Measurements from ENCODE around the gene CLPSL2. TPM values are rescaled to one million over a fixed set of nuclear protein-coding genes. Genes with fewer than 3 reads are reported as not detected.

The CLPSL2 gene
- total RNA-seq, 1 donor, result not detected

- Histone ChIP-seq H3K79me2 (ENCODE audit: insufficient read depth, low read length) (no peaks in the 10 kb centered on the region), H3K4me3 (ENCODE audit: insufficient read depth, low read length) (no peak overlapping the region), H2AFZ (ENCODE audit: low read length) (no peak overlapping the region), H3K4me1 (ENCODE audit: insufficient read depth, low read length) (no peaks in the 10 kb centered on the region), H3K4me2 (ENCODE audit: insufficient read depth, low read length) (no peak overlapping the region), H3K27me3 (ENCODE audit: insufficient read depth, low read length) (no peaks in the 10 kb centered on the region), H3K27ac (ENCODE audit: low read depth, low read length) (no peak overlapping the region), H3K9me3 (ENCODE audit: low read depth, low read length) (no peaks in the 10 kb centered on the region), H4K20me1 (ENCODE audit: insufficient read depth, low read length) (no peaks in the 10 kb centered on the region), H3K36me3 (ENCODE audit: insufficient read depth, low read length) (no peaks in the 10 kb centered on the region)
- DNase-seq (ENCODE audit: insufficient read length, low spot score, missing footprints), result peak; percentile 69
- no peak for TF ChIP-seq CTCF (IDR thresholded peaks at IDR 0.05; ENCODE audit: extremely low read depth, low read depth, low read length)
Observed at GRCh38 chr6:35754452-35755277, 21.7 kb upstream of the CLPSL2 start.

- H3K36me3 ChIP-seq (ENCODE audit: insufficient read depth, low read length), result no peaks in the 10 kb centered on the region
- no peak for DNase-seq (ENCODE audit: insufficient read length, low spot score, missing footprints)
- no peaks in the 10 kb centered on the region for H3K9me3 ChIP-seq (ENCODE audit: low read depth, low read length)
- no peaks in the 10 kb centered on the region for H4K20me1 ChIP-seq (ENCODE audit: insufficient read depth, low read length)
- H3K27ac ChIP-seq (ENCODE audit: low read depth, low read length), result no peak overlapping the region
- H3K27me3 ChIP-seq (ENCODE audit: insufficient read depth, low read length), result no peaks in the 10 kb centered on the region
- TF ChIP-seq CTCF (IDR thresholded peaks at IDR 0.05; ENCODE audit: extremely low read depth, low read depth, low read length), result no peak
- no peak overlapping the region for H3K4me2 ChIP-seq (ENCODE audit: insufficient read depth, low read length)
- H2AFZ ChIP-seq (ENCODE audit: low read length), result no peak overlapping the region
- H3K79me2 ChIP-seq (ENCODE audit: insufficient read depth, low read length), result no peaks in the 10 kb centered on the region
- H3K4me3 ChIP-seq (ENCODE audit: insufficient read depth, low read length), result no peak overlapping the region
- H3K4me1 ChIP-seq (ENCODE audit: insufficient read depth, low read length), result no peaks in the 10 kb centered on the region
Observed at GRCh38 chr6:35755278-35755924, 21.0 kb upstream of the CLPSL2 start.

- peaks cover 9% of the 10 kb centered on the region for H3K27me3 ChIP-seq (ENCODE audit: insufficient read depth, low read length)
- no peaks in the 10 kb centered on the region for H3K4me1 ChIP-seq (ENCODE audit: insufficient read depth, low read length)
- no peaks in the 10 kb centered on the region for H3K9me3 ChIP-seq (ENCODE audit: low read depth, low read length)
- H3K36me3 ChIP-seq (ENCODE audit: insufficient read depth, low read length), result no peaks in the 10 kb centered on the region
- no peak overlapping the region for H2AFZ ChIP-seq (ENCODE audit: low read length)
- H3K4me2 ChIP-seq (ENCODE audit: insufficient read depth, low read length), result no peak overlapping the region
- H3K4me3 ChIP-seq (ENCODE audit: insufficient read depth, low read length), result no peak overlapping the region
- TF ChIP-seq CTCF (IDR thresholded peaks at IDR 0.05; ENCODE audit: extremely low read depth, low read depth, low read length), result peak; percentile 64
- DNase-seq (ENCODE audit: insufficient read length, low spot score, missing footprints), result peak; percentile 76
- no peaks in the 10 kb centered on the region for H3K79me2 ChIP-seq (ENCODE audit: insufficient read depth, low read length)
- H4K20me1 ChIP-seq (ENCODE audit: insufficient read depth, low read length), result no peaks in the 10 kb centered on the region
- no peak overlapping the region for H3K27ac ChIP-seq (ENCODE audit: low read depth, low read length)
Observed at GRCh38 chr6:35757456-35758123, 18.8 kb upstream of the CLPSL2 start.

GRCh38 chr6:35759426-35759825, 17.0 kb upstream of the CLPSL2 start:
- Histone ChIP-seq H4K20me1 (ENCODE audit: insufficient read depth, low read length) (no peaks in the 10 kb centered on the region), H3K27me3 (ENCODE audit: insufficient read depth, low read length) (peaks cover 27% of the 10 kb centered on the region), H3K27ac (ENCODE audit: low read depth, low read length) (no peak overlapping the region), H3K4me3 (ENCODE audit: insufficient read depth, low read length) (no peak overlapping the region), H3K4me2 (ENCODE audit: insufficient read depth, low read length) (no peak overlapping the region), H3K79me2 (ENCODE audit: insufficient read depth, low read length) (no peaks in the 10 kb centered on the region), H3K9me3 (ENCODE audit: low read depth, low read length) (no peaks in the 10 kb centered on the region), H3K4me1 (ENCODE audit: insufficient read depth, low read length) (no peaks in the 10 kb centered on the region), H2AFZ (ENCODE audit: low read length) (no peak overlapping the region), H3K36me3 (ENCODE audit: insufficient read depth, low read length) (no peaks in the 10 kb centered on the region)
- no peak for DNase-seq (ENCODE audit: insufficient read length, low spot score, missing footprints)
- TF ChIP-seq CTCF (IDR thresholded peaks at IDR 0.05; ENCODE audit: extremely low read depth, low read depth, low read length), result no peak

Measured in osteoblast (primary cell).